Gastrocnemius medialis (tissue), 4 donors: ENCODE results near the gene TMEM235. TPM values are rescaled to one million over a fixed set of nuclear protein-coding genes. Genes with fewer than 3 reads are reported as not detected.

Source experiments
- ATAC-seq, 2 donors: fragments of 150-250 bp; one replicate each; pipeline ENCODE4 v1.9.1; 2016
- DNase-seq, 2 donors: peaks; one replicate each; pipeline ENCODE4 v3.0.0-alpha.2; 2019
- H3K27ac ChIP-seq, 4 donors: fragments of 200-600 bp; sonication (generic); 1 replicate in 1 of 4; 2 replicates in 3 of 4; pipeline ENCODE4 v1.5.1; 2016 to 2018; ENCODE audit warnings: mild to moderate bottlenecking in 2 of 4, moderate library complexity in 1 of 4
- H3K27me3 ChIP-seq, 3 donors: fragments of 200-600 bp; sonication (generic) in 2 of 3; 1 replicate in 1 of 3; 2 replicates in 2 of 3; pipeline versions ENCODE4 v1.5.1 to v1.6.0; 2016 to 2019; ENCODE audit warnings: mild to moderate bottlenecking in 1 of 3, moderate library complexity in 1 of 3
- H3K36me3 ChIP-seq, 2 donors: fragments of 200-600 bp; sonication (generic) in 1 of 2; one replicate each; pipeline ENCODE4 v1.5.1; 2017 to 2018
- H3K4me1 ChIP-seq, 2 donors: fragments of 200-600 bp; sonication (generic) in 1 of 2; one replicate each; pipeline ENCODE4 v1.5.1; 2016 to 2017; ENCODE audit warnings: mild to moderate bottlenecking in 2 of 2
- H3K4me3 ChIP-seq, 4 donors: fragments of 200-600 bp; sonication (generic) in 3 of 4; 1 replicate in 1 of 4; 2 replicates in 3 of 4; pipeline ENCODE4 v1.5.1; 2016 to 2019; ENCODE audit warnings: mild to moderate bottlenecking in 2 of 4
- H3K9me3 ChIP-seq, 3 donors: fragments of 200-600 bp; sonication (generic) in 2 of 3; 1 replicate in 1 of 3; 2 replicates in 2 of 3; pipeline ENCODE4 v1.5.1; 2016 to 2019
- CTCF ChIP-seq, 5 experiments: fragments of 450-650 bp in 3 of 5; fragments of 200-600 bp in 2 of 5; sonication (generic) in 2 of 5; IDR thresholded peaks in 4 of 5; conservative IDR thresholded peaks in 1 of 5; 1 replicate in 4 of 5; 2 replicates in 1 of 5; pipeline ENCODE4 v1.5.1; 2016 to 2019; ENCODE audit warnings: antibody characterized with exemption in 5 of 5, mild to moderate bottlenecking in 3 of 5, moderate library complexity in 3 of 5
- POLR2A ChIP-seq, 2 donors: fragments of 450-650 bp; IDR thresholded peaks; one replicate each; pipeline ENCODE4 v1.6.1; 2017; ENCODE audit warnings: antibody characterized with exemption in 2 of 2, mild to moderate bottlenecking in 2 of 2, moderate library complexity in 2 of 2
- in situ Hi-C, 4 donors: fragments of 200-750 bp; cut with MboI; loops; one replicate each; pipeline versions ENCODE4 v1.15.0 to v1.8.0; 2017; ENCODE audit warnings: low sequenced_read_pairs in 4 of 4
- intact Hi-C: fragments of 100-400 bp; cut with DNase I; formaldehyde crosslinking; loops from one replicate; pipeline ENCODE4 v1.15.1; 2023; ENCODE audit warnings: low total_unique reads
- total RNA-seq, 4 donors: library from RNA; depleted of rRNA; stranded (reverse); fragments of >200 nt; gene quantifications; one replicate each; pipeline versions ENCODE4 v1.1.0 to v1.2.3, GENCODE V29; 2016

TMEM235 gene
- total RNA-seq, 4 donors from 2014 or later = not detected

- TF ChIP-seq CTCF (IDR thresholded peaks at IDR 0.05 in 4 of 5, conservative IDR thresholded peaks at IDR 0.05 in 1 of 5) (no peak), POLR2A (IDR thresholded peaks at IDR 0.05) (no peak)
- Histone ChIP-seq H3K27me3 (no peaks in the 10 kb centered on the region), H3K36me3 (no peaks in the 10 kb centered on the region), H3K4me1 (peaks cover 18 to 23% of the 10 kb centered on the region in 2 donors), H3K27ac (no peak overlapping the region), H3K9me3 (no peaks in the 10 kb centered on the region), H3K4me3 (no peak overlapping the region)
- DNase-seq (no peak), ATAC-seq (no peak)
- intact Hi-C loops (no loop called here), in situ Hi-C loops (loop anchor here in 1 of 4 donors (10.0 kb wide), 1 partner anchor 70 kb away; no protein-coding TSS in a partner anchor)
These were observed 46.6 kb upstream of the TMEM235 start for GRCh38 chr17:78184868-78185267.

GRCh38 chr17:78185981-78186691, 45.3 kb upstream of the TMEM235 start:
- ATAC-seq (no peak), DNase-seq (no peak)
- Histone ChIP-seq H3K27me3 (no peaks in the 10 kb centered on the region), H3K4me1 (peaks cover 15 to 17% of the 10 kb centered on the region in 2 donors), H3K27ac (peak overlapping the region in 1 of 4 donors; percentile 55), H3K4me3 (peak overlapping the region in 3 of 4 donors; percentile 51 to 71 (median 55)), H3K9me3 (no peaks in the 10 kb centered on the region), H3K36me3 (no peaks in the 10 kb centered on the region)
- intact Hi-C loops = no loop called here
- in situ Hi-C loops = loop anchor here in 1 of 4 donors (10.0 kb wide), 1 partner anchor 71 kb away; no protein-coding TSS in a partner anchor
- no peak for TF ChIP-seq POLR2A (IDR thresholded peaks at IDR 0.05)
- no peak for TF ChIP-seq CTCF (IDR thresholded peaks at IDR 0.05 in 4 of 5, conservative IDR thresholded peaks at IDR 0.05 in 1 of 5)

GRCh38 chr17:78186692-78187595, 44.5 kb upstream of the TMEM235 start, which contains the start of the genes AFMID and TK1:
Gene AFMID (plus strand): TSS chr17:78187362. CDS start chr17:78187371, 9 bp downstream.
Gene TK1 (minus strand): TSS chr17:78187052. CDS start chr17:78186994, 58 bp downstream.
- TF ChIP-seq POLR2A (IDR thresholded peaks at IDR 0.05) (peak; percentile 33 to 81), CTCF (IDR thresholded peaks at IDR 0.05 in 4 of 5, conservative IDR thresholded peaks at IDR 0.05 in 1 of 5) (peak; percentile 85 to 94 (median 91))
- H3K9me3 ChIP-seq = no peaks in the 10 kb centered on the region
- peaks cover 15 to 17% of the 10 kb centered on the region in 2 donors for H3K4me1 ChIP-seq
- intact Hi-C loops = loop anchor here (1.0 kb wide), 2 partner anchors 13 to 19 kb away; partner anchors contain the start of gene SYNGR2
- H3K4me3 ChIP-seq = peak within 1 kb of the TSS; percentile 51 to 71 (median 58)
- H3K27ac ChIP-seq = peak within 1 kb of the TSS; percentile 51 to 75 (median 64)
- H3K27me3 ChIP-seq = no peaks in the 10 kb centered on the region
- DNase-seq (peak; percentile 93 to 96), ATAC-seq (peak; percentile 94 to 97)
- H3K36me3 ChIP-seq = peaks cover 0 to 4% of the 10 kb centered on the region in 2 donors
- in situ Hi-C loops = loop anchor here in 1 of 4 donors (10.0 kb wide), 1 partner anchor 72 kb away; no protein-coding TSS in a partner anchor

GRCh38 chr17:78196716-78197115, 34.7 kb upstream of the TMEM235 start:
- DNase-seq (no peak), ATAC-seq (no peak)
- intact Hi-C loops (no loop called here), in situ Hi-C loops (no loop called here)
- Histone ChIP-seq H3K4me1 (no peaks in the 10 kb centered on the region), H3K27ac (no peak overlapping the region), H3K4me3 (no peak overlapping the region), H3K27me3 (no peaks in the 10 kb centered on the region), H3K36me3 (peaks cover 0 to 15% of the 10 kb centered on the region in 2 donors), H3K9me3 (no peaks in the 10 kb centered on the region)
- no peak for TF ChIP-seq POLR2A (IDR thresholded peaks at IDR 0.05)
- no peak for TF ChIP-seq CTCF (IDR thresholded peaks at IDR 0.05 in 4 of 5, conservative IDR thresholded peaks at IDR 0.05 in 1 of 5)
